HG03064 (cell line): ENCODE results near the gene MICAL2.
A peak's percentile ranks its signal among the peaks of the same experiment; 100 is the strongest.

Source experiments
- ATAC-seq: cut with Tn5 transposase; IDR thresholded peaks from one replicate; pipeline ENCODE4 v1.9.1; 2021; ENCODE audit warnings: low read depth; ENCODE audit not compliant: unreplicated experiment

Gene MICAL2, protein sequence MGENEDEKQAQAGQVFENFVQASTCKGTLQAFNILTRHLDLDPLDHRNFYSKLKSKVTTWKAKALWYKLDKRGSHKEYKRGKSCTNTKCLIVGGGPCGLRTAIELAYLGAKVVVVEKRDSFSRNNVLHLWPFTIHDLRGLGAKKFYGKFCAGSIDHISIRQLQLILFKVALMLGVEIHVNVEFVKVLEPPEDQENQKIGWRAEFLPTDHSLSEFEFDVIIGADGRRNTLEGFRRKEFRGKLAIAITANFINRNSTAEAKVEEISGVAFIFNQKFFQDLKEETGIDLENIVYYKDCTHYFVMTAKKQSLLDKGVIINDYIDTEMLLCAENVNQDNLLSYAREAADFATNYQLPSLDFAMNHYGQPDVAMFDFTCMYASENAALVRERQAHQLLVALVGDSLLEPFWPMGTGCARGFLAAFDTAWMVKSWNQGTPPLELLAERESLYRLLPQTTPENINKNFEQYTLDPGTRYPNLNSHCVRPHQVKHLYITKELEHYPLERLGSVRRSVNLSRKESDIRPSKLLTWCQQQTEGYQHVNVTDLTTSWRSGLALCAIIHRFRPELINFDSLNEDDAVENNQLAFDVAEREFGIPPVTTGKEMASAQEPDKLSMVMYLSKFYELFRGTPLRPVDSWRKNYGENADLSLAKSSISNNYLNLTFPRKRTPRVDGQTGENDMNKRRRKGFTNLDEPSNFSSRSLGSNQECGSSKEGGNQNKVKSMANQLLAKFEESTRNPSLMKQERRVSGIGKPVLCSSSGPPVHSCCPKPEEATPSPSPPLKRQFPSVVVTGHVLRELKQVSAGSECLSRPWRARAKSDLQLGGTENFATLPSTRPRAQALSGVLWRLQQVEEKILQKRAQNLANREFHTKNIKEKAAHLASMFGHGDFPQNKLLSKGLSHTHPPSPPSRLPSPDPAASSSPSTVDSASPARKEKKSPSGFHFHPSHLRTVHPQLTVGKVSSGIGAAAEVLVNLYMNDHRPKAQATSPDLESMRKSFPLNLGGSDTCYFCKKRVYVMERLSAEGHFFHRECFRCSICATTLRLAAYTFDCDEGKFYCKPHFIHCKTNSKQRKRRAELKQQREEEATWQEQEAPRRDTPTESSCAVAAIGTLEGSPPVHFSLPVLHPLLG

GRCh38 chr11:12110201-12110713, at the start of gene MICAL2:
MICAL2 (plus strand) TSS chr11:12110590; CDS start chr11:12162156, 51,566 bp downstream.
- peak; percentile 97 for ATAC-seq

- ATAC-seq, result no peak
Measured at GRCh38 chr11:12061851-12062560, 48.4 kb upstream of the MICAL2 start.

DNA sequence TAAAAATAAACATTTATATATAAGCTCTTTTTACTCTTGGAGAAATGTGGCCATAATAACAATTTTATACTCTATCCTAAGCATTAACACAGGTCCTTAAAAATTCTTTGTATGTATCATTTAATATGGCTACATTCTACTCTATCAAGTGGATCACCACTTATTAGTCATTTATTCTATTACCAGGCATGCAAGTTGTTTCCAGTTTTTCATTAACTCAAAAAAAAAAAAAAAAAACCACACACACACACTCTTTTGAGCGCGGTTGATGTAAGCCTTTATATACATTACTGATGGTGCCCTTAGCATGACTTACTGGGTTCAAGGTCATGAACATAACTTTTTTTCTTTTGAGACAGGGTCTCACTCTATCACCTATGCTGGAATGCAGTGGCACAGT, 47.1 kb upstream of the MICAL2 start:
- no peak for ATAC-seq

- ATAC-seq, result no peak
Measured at GRCh38 chr11:12064136-12064953, 46.0 kb upstream of the MICAL2 start.

DNA sequence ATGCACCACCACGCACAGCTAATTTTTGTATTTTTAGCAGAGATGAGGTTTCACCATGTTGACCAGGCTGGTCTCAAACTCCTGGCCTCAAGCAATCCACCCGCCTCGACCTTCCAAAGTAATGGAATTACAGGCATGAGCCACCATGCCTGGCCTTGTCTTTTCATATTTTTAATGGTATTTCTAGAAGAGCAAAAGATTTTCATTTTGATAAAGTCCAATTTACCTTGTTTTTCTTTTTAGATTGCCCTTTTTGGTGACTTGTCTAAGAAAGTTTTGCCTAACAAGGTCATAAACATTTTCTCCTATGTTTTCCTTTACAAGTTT, 45.5 kb upstream of the MICAL2 start:
- ATAC-seq, result no peak

- no peak for ATAC-seq
Measured at GRCh38 chr11:12066056-12066798, 44.2 kb upstream of the MICAL2 start.

GRCh38 chr11:12066799-12067508, 43.4 kb upstream of the MICAL2 start:
- ATAC-seq, result no peak

- ATAC-seq, result no peak
Measured at GRCh38 chr11:12067796-12068357, 42.5 kb upstream of the MICAL2 start.

GRCh38 chr11:12069066-12069676, 41.2 kb upstream of the MICAL2 start:
- no peak for ATAC-seq

DNA sequence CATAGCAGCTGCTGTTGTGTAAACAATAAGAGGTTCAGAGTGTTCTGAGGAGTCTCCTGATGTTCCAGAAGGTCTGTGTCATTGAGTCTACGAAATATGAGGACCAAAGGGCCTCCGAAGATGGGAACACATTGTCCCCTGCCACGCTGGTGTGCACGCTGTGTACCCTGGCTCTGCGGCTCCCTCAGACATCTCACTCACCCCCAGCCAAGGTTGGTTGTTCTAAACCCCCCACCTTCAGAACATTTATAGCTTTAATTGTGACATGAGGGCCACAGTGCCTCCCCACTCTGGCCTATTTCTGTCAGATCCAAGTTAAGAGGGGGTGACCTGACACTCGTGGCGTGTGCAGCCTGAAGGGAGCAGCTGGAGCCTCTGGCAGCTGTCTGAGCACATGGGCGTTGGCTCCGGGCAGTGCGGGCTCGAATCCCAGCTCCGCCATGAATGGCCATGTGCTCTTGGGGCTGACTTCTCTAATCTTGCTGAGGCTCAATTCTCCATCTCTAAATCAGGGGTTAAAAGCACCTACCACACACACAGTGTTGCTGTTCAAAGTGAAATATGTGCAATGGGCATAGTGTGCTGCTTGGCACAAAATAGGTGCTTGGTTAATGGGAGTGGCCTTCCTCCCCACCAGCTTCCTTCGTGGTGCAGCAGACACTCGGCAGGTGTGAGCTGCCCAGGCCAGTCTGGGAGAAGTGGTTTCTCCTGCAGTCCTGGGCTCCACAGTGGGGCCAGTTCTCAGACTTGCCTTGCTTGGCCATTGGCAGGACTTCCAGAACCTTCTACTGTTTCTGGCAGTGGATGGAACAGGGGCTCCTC, 39.7 kb upstream of the MICAL2 start:
- no peak for ATAC-seq

DNA sequence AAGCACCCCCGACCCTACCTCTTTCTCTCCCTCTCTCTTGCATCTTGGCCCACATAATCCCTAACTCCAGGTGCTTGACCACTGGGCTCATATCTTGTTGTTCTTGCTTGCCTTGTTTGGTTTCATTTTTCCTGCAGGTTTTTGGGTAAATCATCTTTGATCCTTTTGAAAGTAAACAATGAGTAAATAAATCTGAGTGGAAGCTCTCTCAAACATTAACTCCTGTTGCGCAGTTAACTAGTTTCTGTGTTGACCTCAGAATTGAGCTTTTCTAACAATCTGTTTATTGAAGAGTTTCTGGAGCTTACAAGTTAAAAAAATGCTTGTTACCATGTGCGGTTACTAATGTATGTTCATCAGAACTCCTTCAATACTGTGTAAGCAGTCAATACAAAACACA, 38.8 kb upstream of the MICAL2 start:
- ATAC-seq, result no peak

GRCh38 chr11:12073436-12073835, 37.0 kb upstream of the MICAL2 start:
- ATAC-seq, result no peak

GRCh38 chr11:12073886-12074285, 36.5 kb upstream of the MICAL2 start:
- ATAC-seq, result no peak

DNA sequence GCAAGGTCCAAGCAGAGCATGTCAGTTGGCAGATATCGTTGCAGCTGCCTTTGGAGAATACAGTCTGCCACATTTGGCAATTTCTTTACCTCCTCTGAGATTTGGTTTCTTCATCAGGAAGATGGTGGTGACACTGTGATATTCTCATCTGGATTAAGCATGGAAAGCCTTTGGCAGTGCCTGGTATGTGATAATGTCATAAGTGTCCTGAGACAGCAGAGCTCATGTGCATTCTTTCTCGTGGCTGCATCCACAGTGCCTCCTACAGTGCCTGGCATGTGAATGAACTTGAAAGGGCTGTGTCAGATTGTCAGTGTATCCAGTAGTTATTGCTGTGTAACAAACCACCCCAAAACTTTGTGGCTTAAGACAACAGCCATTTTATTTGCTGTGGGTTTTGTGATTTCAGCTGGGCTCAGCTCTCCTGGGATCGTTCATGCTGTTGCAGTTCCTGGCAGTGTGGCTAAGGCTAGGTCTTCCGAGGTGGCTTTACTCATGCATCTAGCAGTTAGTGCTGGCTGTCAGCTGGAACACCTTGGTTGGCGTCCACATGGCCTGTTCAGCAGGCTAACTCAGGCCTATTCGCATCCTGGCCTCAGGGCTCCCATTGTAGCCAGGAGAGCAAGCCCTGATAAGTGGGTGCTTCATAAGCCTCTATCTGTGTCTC, 35.7 kb upstream of the MICAL2 start:
- ATAC-seq, result no peak

DNA sequence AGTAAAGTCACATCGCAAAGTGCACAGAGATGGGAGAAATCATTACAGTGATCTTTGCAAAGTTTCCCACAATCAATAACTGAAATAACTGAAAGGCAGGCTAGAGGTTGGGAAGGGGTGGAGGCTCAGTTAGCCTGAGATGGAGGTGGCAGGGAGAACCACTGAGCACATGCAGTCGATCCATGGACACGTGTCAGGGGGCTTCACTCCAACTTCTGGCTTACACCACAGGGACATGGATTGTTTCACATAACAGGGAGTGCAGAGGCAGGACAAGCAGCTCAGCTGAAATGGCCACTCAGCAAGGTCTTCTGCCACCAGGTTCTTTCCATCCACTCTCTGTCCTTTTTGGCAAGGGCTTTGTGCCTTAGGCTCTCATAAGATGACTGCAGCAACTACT, 35.1 kb upstream of the MICAL2 start:
- no peak for ATAC-seq
